Stimulated activated CD4-positive, alpha-beta T cell treated with anti-CD3 and anti-CD28 coated beads, Interleukin-4, amount 100 ng/mL, for 1 hour (primary cell): ENCODE results near the gene UBXN1.
"Not testable (repeated sequence)": the region's sequence is repeated elsewhere in the genome, so short reads cannot be mapped to it uniquely, and the experiment has no call there.

Source experiments
- DNase-seq: peaks from one replicate; pipeline ENCODE4 v3.0.0-alpha.2; 2020

The UBXN1 gene

GRCh38 chr11:62708392-62708791 is 29.5 kb upstream of the UBXN1 start:
- DNase-seq: no peak

GRCh38 chr11:62707277-62707861 is 28.5 kb upstream of the UBXN1 start, which contains the start of the genes BSCL2 and GNG3:
Gene BSCL2, minus strand, starts transcription at chr11:62707424. Its CDS starts 229 bp downstream, at chr11:62707195.
Gene GNG3, plus strand, starts transcription at chr11:62707676. Its CDS starts 620 bp downstream, at chr11:62708296.
- DNase-seq: no peak

- no peak for DNase-seq
These were observed 28.0 kb upstream of the UBXN1 start for GRCh38 chr11:62706850-62707247.

- peak; percentile 95 for DNase-seq
These were observed 27.3 kb upstream of the UBXN1 start for GRCh38 chr11:62705880-62706849.

- DNase-seq: no peak
These were observed 26.5 kb upstream of the UBXN1 start for GRCh38 chr11:62705413-62705812.

GRCh38 chr11:62703921-62704320 is 25.0 kb upstream of the UBXN1 start:
- DNase-seq: not testable (repeated sequence)

GRCh38 chr11:62702246-62702645 is 23.4 kb upstream of the UBXN1 start:
- no peak for DNase-seq

GRCh38 chr11:62694455-62695167 is 15.7 kb upstream of the UBXN1 start:
- DNase-seq: peak; percentile 74

- not testable (repeated sequence) for DNase-seq
These were observed 14.8 kb upstream of the UBXN1 start for GRCh38 chr11:62693624-62694023.

GRCh38 chr11:62689421-62690183 is 10.7 kb upstream of the UBXN1 start, which contains the start of gene LRRN4CL:
Gene LRRN4CL, minus strand, starts transcription at chr11:62689530. Its CDS starts 1,022 bp downstream, at chr11:62688508.
- no peak for DNase-seq

- DNase-seq: no peak
These were observed 9.6 kb upstream of the UBXN1 start for GRCh38 chr11:62688491-62688890.

- DNase-seq: no peak
These were observed 8.9 kb upstream of the UBXN1 start for GRCh38 chr11:62687508-62688396.

- no peak for DNase-seq
These were observed 3.6 kb upstream of the UBXN1 start for GRCh38 chr11:62682518-62682917.

- DNase-seq: no peak
These were observed 2.0 kb upstream of the UBXN1 start for GRCh38 chr11:62680825-62681240.

- no peak for DNase-seq
These were observed 472 bp downstream of the UBXN1 start for GRCh38 chr11:62678433-62678769.

GRCh38 chr11:62677714-62678113 is 1.2 kb downstream of the UBXN1 start:
- no peak for DNase-seq

- DNase-seq: no peak
These were observed 1.7 kb downstream of the UBXN1 start for GRCh38 chr11:62677156-62677555.

GRCh38 chr11:62676698-62677097 is 2.2 kb downstream of the UBXN1 start:
- no peak for DNase-seq

- not testable (repeated sequence) for DNase-seq
These were observed 3.5 kb downstream of the UBXN1 start for GRCh38 chr11:62675415-62675814.

- DNase-seq: no peak
These were observed 5.7 kb downstream of the UBXN1 start for GRCh38 chr11:62673196-62673525.

GRCh38 chr11:62671608-62672389 is 7.1 kb downstream of the UBXN1 start, which contains the start of the genes LBHD1 and UQCC3:
Gene LBHD1, minus strand, starts transcription at chr11:62672267. Its CDS starts 2,236 bp downstream, at chr11:62670031.
Gene UQCC3, plus strand, starts transcription at chr11:62671673. Its CDS starts 73 bp downstream, at chr11:62671746.
- peak; percentile 71 for DNase-seq
